ENCODE results near the gene XYLT1. TPM values are rescaled to one million over a fixed set of nuclear protein-coding genes. Genes with fewer than 3 reads are reported as not detected.

Gene XYLT1
- total RNA-seq, 1 experiment from 2014 or later, result 14.5 TPM

- H2AFZ ChIP-seq (ENCODE audit: low read length), result no peak overlapping the region
These were observed 369.1 kb downstream of the XYLT1 start for GRCh38 chr16:17101646-17102045.

More at GRCh38 chr16:17101646-17102045, 369.1 kb downstream of the XYLT1 start:
- peaks cover 0 to 8% (median 4%) of the 10 kb centered on the region in 3 experiments; a peak in 2 of 7 replicates for H3K36me3 Mint-ChIP-seq (ENCODE audit: insufficient read depth in 1 of 3, low read depth in 3 of 3)
- no peaks in the 10 kb centered on the region for H4K20me1 ChIP-seq (ENCODE audit: control insufficient read depth, insufficient read depth, insufficient read length)
- H3K79me1 ChIP-seq (ENCODE audit: insufficient read depth, low read depth, low read length, poor library complexity, severe bottlenecking), result no peaks in the 10 kb centered on the region
- no peaks in the 10 kb centered on the region for H3K27me3 ChIP-seq (ENCODE audit: insufficient read depth, low read length)
- H3K56ac ChIP-seq (ENCODE audit: insufficient read length, low read depth, low read length), result no peak overlapping the region
- no peak overlapping the region for H3K4me3 Mint-ChIP-seq
- no CpG with 5 or more reads among the region's 2 CpGs for WGBS (ENCODE audit: extremely low coverage, insufficient read length, low lambda C conversion rate)
- H3K23ac ChIP-seq (ENCODE audit: insufficient read length, low read depth, low read length), result no peak overlapping the region
- H4K8ac ChIP-seq (replicated peaks; ENCODE audit: insufficient read length, low read depth, low read length), result no peak overlapping the region
- H3K23me2 ChIP-seq (ENCODE audit: insufficient read length, low read depth, low read length, poor library complexity, severe bottlenecking), result no peaks in the 10 kb centered on the region
- H3K9me3 Mint-ChIP-seq, result no peaks in the 10 kb centered on the region
- DNase-seq, result peak; percentile 62
- H3T11ph ChIP-seq (ENCODE audit: low read length), result no peak overlapping the region
- H2BK5ac ChIP-seq (ENCODE audit: insufficient read length, low read length), result no peak overlapping the region
- H2BK20ac ChIP-seq (ENCODE audit: low read depth, low read length, poor library complexity, severe bottlenecking), result no peak overlapping the region
- peaks cover 22 to 27% of the 10 kb centered on the region in 2 experiments for H3K4me1 Mint-ChIP-seq
- H3K27ac Mint-ChIP-seq, result no peak overlapping the region
- TF ChIP-seq CTCF (conservative IDR thresholded peaks at IDR 0.05), result no peak
- no peak overlapping the region for H2BK12ac ChIP-seq (ENCODE audit: insufficient read length, low read depth, low read length)
- H3K9me3 ChIP-seq (ENCODE audit: control insufficient read depth, low read depth, low read length), result no peaks in the 10 kb centered on the region
- no peak overlapping the region for H2BK120ac ChIP-seq (ENCODE audit: low read depth, low read length, poor library complexity, severe bottlenecking)
- H2BK15ac ChIP-seq (ENCODE audit: low read depth, low read length), result no peak overlapping the region
- no peaks in the 10 kb centered on the region for H3K4me1 ChIP-seq (ENCODE audit: insufficient read depth, low read length)
- H4K91ac ChIP-seq (ENCODE audit: insufficient read length, low read depth, low read length), result no peak overlapping the region
- H3K79me2 ChIP-seq (ENCODE audit: insufficient read depth, low read length), result no peaks in the 10 kb centered on the region
- H3K27ac ChIP-seq (ENCODE audit: insufficient read length, low read depth, low read length), result no peak overlapping the region
- H3K4ac ChIP-seq (ENCODE audit: low read depth, low read length), result no peak overlapping the region
- H3K4me2 ChIP-seq (ENCODE audit: insufficient read depth, insufficient read length, low read length), result no peak overlapping the region
- H3K27me3 Mint-ChIP-seq (ENCODE audit: low read depth), result peaks cover 9% of the 10 kb centered on the region
- H3K14ac ChIP-seq (ENCODE audit: insufficient read depth, low read length), result no peak overlapping the region
- H3K18ac ChIP-seq (ENCODE audit: insufficient read length, low read depth, low read length), result no peak overlapping the region
- H4K5ac ChIP-seq (ENCODE audit: insufficient read length, low read depth, low read length), result no peak overlapping the region
- no peak overlapping the region for H3K9ac ChIP-seq (ENCODE audit: extremely low read depth, insufficient read length, low read length)
- H2AK5ac ChIP-seq (ENCODE audit: insufficient read length, low read length), result no peak overlapping the region

Measured in H9 (cell line).